ENCODE data around the gene WDR35. TPM values are rescaled to one million over a fixed set of nuclear protein-coding genes. Genes with fewer than 3 reads are reported as not detected.
"Not testable (repeated sequence)": the region's sequence is repeated elsewhere in the genome, so short reads cannot be mapped to it uniquely, and the experiment has no call there.

The WDR35 gene
- total RNA-seq, 1 experiment from 2014 or later, result 7.2 TPM

DNA sequence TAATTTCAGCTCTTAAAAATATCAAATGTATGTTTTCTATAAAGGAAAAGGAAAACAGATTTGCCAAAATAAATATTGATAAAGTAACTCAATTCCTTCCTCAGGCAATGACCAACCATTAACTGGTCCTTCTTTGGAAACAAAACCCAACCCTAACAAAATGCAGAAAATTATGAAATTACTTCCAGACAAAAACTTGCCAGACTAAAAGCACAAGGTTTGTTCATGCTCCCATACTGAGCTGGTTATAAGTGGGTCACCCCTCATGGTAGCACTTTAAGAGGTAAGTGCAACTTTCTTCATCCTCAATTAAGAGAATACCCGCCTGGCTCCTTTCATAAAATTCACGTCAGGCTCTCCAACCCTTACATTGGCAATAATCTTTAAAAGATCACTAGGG is 57.0 kb downstream of the WDR35 start:
- peaks cover 14% of the 10 kb centered on the region for H3K9me3 ChIP-seq
- intact Hi-C loops (cut with micrococcal nuclease; ENCODE audit: unreplicated experiment), result loop anchor here (2.0 kb wide), 1 partner anchor 32 kb away; the partner anchor contains the start of gene TTC32
- peak overlapping the region; percentile 43 for H3K4me3 Mint-ChIP-seq (ENCODE audit: unreplicated experiment)
- TF ChIP-seq, protein P1, sequence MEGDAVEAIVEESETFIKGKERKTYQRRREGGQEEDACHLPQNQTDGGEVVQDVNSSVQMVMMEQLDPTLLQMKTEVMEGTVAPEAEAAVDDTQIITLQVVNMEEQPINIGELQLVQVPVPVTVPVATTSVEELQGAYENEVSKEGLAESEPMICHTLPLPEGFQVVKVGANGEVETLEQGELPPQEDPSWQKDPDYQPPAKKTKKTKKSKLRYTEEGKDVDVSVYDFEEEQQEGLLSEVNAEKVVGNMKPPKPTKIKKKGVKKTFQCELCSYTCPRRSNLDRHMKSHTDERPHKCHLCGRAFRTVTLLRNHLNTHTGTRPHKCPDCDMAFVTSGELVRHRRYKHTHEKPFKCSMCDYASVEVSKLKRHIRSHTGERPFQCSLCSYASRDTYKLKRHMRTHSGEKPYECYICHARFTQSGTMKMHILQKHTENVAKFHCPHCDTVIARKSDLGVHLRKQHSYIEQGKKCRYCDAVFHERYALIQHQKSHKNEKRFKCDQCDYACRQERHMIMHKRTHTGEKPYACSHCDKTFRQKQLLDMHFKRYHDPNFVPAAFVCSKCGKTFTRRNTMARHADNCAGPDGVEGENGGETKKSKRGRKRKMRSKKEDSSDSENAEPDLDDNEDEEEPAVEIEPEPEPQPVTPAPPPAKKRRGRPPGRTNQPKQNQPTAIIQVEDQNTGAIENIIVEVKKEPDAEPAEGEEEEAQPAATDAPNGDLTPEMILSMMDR (IDR thresholded peaks at IDR 0.05; ENCODE audit: insufficient read depth in 1 of 2, low read depth in 1 of 2, low read length in 1 of 2, severe bottlenecking in 1 of 2, unreplicated experiment in 1 of 2), result no peak
- no peaks in the 10 kb centered on the region for H3K9me3 Mint-ChIP-seq (ENCODE audit: unreplicated experiment)
- no peaks in the 10 kb centered on the region for H3K27me3 Mint-ChIP-seq (ENCODE audit: insufficient read depth, unreplicated experiment)
- no peak overlapping the region for H3K4me3 ChIP-seq (ENCODE audit: low read depth, low read length)
- H3K36me3 ChIP-seq (ENCODE audit: control insufficient read depth, insufficient read depth, low read length), result 0 out of 2 replicates have a peak, but pooled peaks cover 2% of the 10 kb centered on the region
- H3K36me3 Mint-ChIP-seq (ENCODE audit: insufficient read depth, unreplicated experiment), result peaks cover 5% of the 10 kb centered on the region
- POLR2A ChIA-PET, result interaction anchor here (1.0 kb wide), 1 partner anchor 32 kb away, joined by 4 read pairs; no protein-coding TSS in a partner anchor
- DNase-seq, result no peak
- peaks cover 6% of the 10 kb centered on the region; the same call in 1 of the 2 replicates for H3K4me1 ChIP-seq
- CTCF ChIA-PET, result interaction anchor here (1.0 kb wide), 1 partner anchor 23 kb away, joined by 3 read pairs; no protein-coding TSS in a partner anchor
- H3K4me1 Mint-ChIP-seq (ENCODE audit: low read depth, unreplicated experiment), result peaks cover 12% of the 10 kb centered on the region
- no peaks in the 10 kb centered on the region for H3K27me3 ChIP-seq (replicated peaks; ENCODE audit: control insufficient read depth, insufficient read depth, low read length)
- peak overlapping the region; percentile 48 for H3K27ac Mint-ChIP-seq (ENCODE audit: unreplicated experiment)
- no TSS peak for BruUV-seq (replicated peaks)

DNA sequence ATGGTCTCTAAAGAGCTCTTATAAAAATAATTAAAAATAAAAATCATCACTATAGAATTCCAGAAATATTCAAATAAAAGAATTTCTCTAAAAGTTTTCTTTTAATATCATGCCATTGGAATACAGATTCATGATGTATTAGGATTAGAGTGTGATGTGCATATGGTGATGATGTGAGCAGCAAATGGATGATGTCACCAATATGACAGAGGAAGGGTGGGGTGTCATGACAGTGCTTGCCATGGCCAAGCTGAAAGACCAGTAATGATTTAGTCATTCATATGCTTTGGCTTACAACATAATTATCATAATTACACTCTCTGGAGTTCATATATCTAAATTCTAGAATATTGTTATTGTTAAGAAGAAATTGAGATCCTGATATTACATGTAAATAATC is 60.7 kb downstream of the WDR35 start:
- no peak overlapping the region for H3K4me3 ChIP-seq (ENCODE audit: low read depth, low read length)
- intact Hi-C loops (cut with micrococcal nuclease; ENCODE audit: unreplicated experiment), result no loop called here
- ChIA-PET CTCF (no interaction called here), POLR2A (no interaction called here)
- TF ChIP-seq, protein P1 (IDR thresholded peaks at IDR 0.05; ENCODE audit: insufficient read depth in 1 of 2, low read depth in 1 of 2, low read length in 1 of 2, severe bottlenecking in 1 of 2, unreplicated experiment in 1 of 2), result no peak
- DNase-seq, result no peak
- BruUV-seq (replicated peaks), result no TSS peak
- Mint-ChIP-seq H3K9me3 (ENCODE audit: unreplicated experiment) (peaks cover 14% of the 10 kb centered on the region), H3K4me3 (ENCODE audit: unreplicated experiment) (no peak overlapping the region), H3K36me3 (ENCODE audit: insufficient read depth, unreplicated experiment) (peaks cover 19% of the 10 kb centered on the region), H3K4me1 (ENCODE audit: low read depth, unreplicated experiment) (peaks cover 12% of the 10 kb centered on the region), H3K27me3 (ENCODE audit: insufficient read depth, unreplicated experiment) (no peaks in the 10 kb centered on the region), H3K27ac (ENCODE audit: unreplicated experiment) (no peak overlapping the region)
- no peaks in the 10 kb centered on the region for H3K27me3 ChIP-seq (replicated peaks; ENCODE audit: control insufficient read depth, insufficient read depth, low read length)
- H3K36me3 ChIP-seq (ENCODE audit: control insufficient read depth, insufficient read depth, low read length), result no peaks in the 10 kb centered on the region; the same call in 1 of the 2 replicates
- peaks cover 24% of the 10 kb centered on the region for H3K9me3 ChIP-seq
- H3K4me1 ChIP-seq, result peaks cover 6% of the 10 kb centered on the region; the same call in 1 of the 2 replicates

DNA sequence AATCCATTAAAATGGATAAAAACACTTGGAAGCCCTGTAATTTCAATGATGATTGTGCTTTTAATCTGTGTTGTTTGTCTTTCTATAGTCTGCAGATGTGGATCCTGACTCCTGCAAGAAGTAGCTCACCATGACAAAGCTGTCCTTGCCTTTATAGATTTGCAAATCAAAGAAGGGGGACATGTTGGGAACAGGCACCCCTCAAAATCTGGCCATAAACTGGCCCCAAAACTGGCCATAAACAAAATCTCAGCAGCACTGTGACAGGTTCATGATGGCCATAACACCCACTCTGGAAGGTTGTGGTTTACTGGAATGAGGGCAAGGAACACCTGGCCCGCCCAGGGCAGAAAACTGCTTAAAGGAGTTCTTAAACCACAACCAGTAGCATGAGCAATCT is 62.1 kb downstream of the WDR35 start:
- H3K27ac Mint-ChIP-seq (ENCODE audit: unreplicated experiment); H3K4me3 ChIP-seq (ENCODE audit: low read depth, low read length); H3K4me1 ChIP-seq; H3K27me3 ChIP-seq (replicated peaks; ENCODE audit: control insufficient read depth, insufficient read depth, low read length); BruUV-seq (replicated peaks); H3K36me3 ChIP-seq (ENCODE audit: control insufficient read depth, insufficient read depth, low read length); POLR2A ChIA-PET; H3K4me3 Mint-ChIP-seq (ENCODE audit: unreplicated experiment); H3K27me3 Mint-ChIP-seq (ENCODE audit: insufficient read depth, unreplicated experiment); CTCF ChIA-PET; H3K4me1 Mint-ChIP-seq (ENCODE audit: low read depth, unreplicated experiment); intact Hi-C loops (cut with micrococcal nuclease; ENCODE audit: unreplicated experiment): not testable (repeated sequence)
- H3K36me3 Mint-ChIP-seq (ENCODE audit: insufficient read depth, unreplicated experiment), result peaks cover 19% of the 10 kb centered on the region
- H3K9me3 ChIP-seq, result peaks cover 24% of the 10 kb centered on the region
- peaks cover 14% of the 10 kb centered on the region for H3K9me3 Mint-ChIP-seq (ENCODE audit: unreplicated experiment)
- DNase-seq, result peak in 1 of 2 experiments; percentile 12

DNA sequence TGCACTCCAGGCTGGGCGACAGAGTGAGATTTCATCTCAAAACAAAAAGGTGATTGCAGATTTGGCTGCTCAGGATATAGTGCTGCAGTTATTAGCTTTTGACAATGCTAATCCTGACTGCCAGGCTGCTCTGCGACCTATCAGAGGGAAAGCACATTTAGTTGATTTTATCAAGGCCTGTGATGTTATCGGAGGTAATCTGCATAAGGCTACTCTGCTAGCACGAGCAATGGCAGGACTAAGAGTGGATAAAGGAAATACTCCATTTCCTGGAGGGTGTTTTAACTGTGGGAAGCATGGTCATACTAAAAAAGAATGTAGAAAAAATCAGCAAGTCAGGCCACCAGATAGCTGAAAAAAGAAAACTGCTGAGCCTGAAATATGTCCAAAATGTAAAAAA is 65.4 kb downstream of the WDR35 start:
- H3K4me3 Mint-ChIP-seq (ENCODE audit: unreplicated experiment); H3K4me1 Mint-ChIP-seq (ENCODE audit: low read depth, unreplicated experiment); H3K27ac Mint-ChIP-seq (ENCODE audit: unreplicated experiment); POLR2A ChIA-PET; H3K27me3 ChIP-seq (replicated peaks; ENCODE audit: control insufficient read depth, insufficient read depth, low read length); H3K4me1 ChIP-seq; BruUV-seq (replicated peaks); H3K4me3 ChIP-seq (ENCODE audit: low read depth, low read length); H3K36me3 ChIP-seq (ENCODE audit: control insufficient read depth, insufficient read depth, low read length); CTCF ChIA-PET; H3K27me3 Mint-ChIP-seq (ENCODE audit: insufficient read depth, unreplicated experiment); DNase-seq; intact Hi-C loops (cut with micrococcal nuclease; ENCODE audit: unreplicated experiment): not testable (repeated sequence)
- H3K9me3 ChIP-seq, result peaks cover 22% of the 10 kb centered on the region
- Mint-ChIP-seq H3K9me3 (ENCODE audit: unreplicated experiment) (peaks cover 18% of the 10 kb centered on the region), H3K36me3 (ENCODE audit: insufficient read depth, unreplicated experiment) (peaks cover 19% of the 10 kb centered on the region)

DNA sequence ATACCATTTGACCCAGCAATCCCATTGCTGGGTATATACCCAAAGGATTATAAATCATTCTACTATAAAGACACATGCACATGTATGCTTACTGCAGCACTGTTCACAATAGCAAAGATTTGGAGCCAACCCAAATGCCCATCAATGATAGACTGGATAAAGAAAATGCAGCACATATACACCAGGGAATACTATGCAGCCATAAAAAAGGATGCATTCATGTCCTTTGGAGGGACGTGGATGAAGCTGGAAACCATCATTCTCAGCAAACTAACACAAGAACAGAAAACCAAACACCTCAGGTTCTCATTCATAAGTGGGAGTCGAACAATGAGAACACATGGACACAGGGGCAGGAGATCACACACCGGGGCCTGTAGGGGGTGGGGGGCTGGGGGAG is 67.7 kb downstream of the WDR35 start:
- H3K9me3 Mint-ChIP-seq (ENCODE audit: unreplicated experiment), result peaks cover 22% of the 10 kb centered on the region
- H3K27ac Mint-ChIP-seq (ENCODE audit: unreplicated experiment); H3K4me3 ChIP-seq (ENCODE audit: low read depth, low read length); H3K27me3 Mint-ChIP-seq (ENCODE audit: insufficient read depth, unreplicated experiment); H3K9me3 ChIP-seq; H3K4me1 Mint-ChIP-seq (ENCODE audit: low read depth, unreplicated experiment); intact Hi-C loops (cut with micrococcal nuclease; ENCODE audit: unreplicated experiment); BruUV-seq (replicated peaks); H3K4me3 Mint-ChIP-seq (ENCODE audit: unreplicated experiment); H3K36me3 ChIP-seq (ENCODE audit: control insufficient read depth, insufficient read depth, low read length); CTCF ChIA-PET; DNase-seq; H3K4me1 ChIP-seq; POLR2A ChIA-PET; H3K27me3 ChIP-seq (replicated peaks; ENCODE audit: control insufficient read depth, insufficient read depth, low read length): not testable (repeated sequence)
- peaks cover 16% of the 10 kb centered on the region for H3K36me3 Mint-ChIP-seq (ENCODE audit: insufficient read depth, unreplicated experiment)
